ENCODE data around the gene TRAF2.

DNA sequence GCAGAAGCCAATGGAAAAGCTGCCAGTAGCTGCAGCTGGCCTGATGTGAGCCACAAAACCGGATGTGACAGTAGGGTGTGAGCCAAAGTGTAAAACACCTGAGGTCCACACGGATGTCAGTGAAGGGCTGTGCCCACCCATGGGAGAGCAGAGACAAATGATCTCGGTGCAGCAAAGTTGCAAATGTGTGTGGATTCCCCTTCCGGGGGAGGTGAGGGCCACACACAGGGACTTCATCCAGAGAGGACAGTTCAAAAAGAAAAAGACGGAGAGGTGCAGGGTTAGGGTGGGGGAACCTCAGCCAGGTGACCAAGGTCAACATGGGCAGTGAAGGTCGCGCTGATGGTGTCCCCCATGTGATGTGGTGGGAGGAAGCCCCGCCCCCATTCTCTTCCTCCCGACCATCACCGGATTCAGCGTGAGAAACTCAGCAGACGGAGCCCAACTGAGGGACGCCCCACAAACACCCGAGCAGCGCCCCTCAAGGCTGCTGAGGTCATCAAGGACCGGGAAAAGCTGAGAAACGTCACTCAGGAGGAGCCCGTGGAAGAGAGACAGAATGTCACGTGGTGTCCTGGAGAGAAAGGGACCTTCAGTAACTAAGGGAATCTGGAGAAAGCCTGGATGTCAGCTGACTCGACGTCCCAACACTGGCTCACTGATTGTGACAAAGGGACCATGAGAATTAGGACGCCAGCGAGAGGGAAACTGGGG lies 79.6 kb downstream of the TRAF2 start:
- TF ChIP-seq, protein P1, sequence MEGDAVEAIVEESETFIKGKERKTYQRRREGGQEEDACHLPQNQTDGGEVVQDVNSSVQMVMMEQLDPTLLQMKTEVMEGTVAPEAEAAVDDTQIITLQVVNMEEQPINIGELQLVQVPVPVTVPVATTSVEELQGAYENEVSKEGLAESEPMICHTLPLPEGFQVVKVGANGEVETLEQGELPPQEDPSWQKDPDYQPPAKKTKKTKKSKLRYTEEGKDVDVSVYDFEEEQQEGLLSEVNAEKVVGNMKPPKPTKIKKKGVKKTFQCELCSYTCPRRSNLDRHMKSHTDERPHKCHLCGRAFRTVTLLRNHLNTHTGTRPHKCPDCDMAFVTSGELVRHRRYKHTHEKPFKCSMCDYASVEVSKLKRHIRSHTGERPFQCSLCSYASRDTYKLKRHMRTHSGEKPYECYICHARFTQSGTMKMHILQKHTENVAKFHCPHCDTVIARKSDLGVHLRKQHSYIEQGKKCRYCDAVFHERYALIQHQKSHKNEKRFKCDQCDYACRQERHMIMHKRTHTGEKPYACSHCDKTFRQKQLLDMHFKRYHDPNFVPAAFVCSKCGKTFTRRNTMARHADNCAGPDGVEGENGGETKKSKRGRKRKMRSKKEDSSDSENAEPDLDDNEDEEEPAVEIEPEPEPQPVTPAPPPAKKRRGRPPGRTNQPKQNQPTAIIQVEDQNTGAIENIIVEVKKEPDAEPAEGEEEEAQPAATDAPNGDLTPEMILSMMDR (IDR thresholded peaks at IDR 0.05), result no peak
- no peak for TF ChIP-seq POLR2A (IDR thresholded peaks at IDR 0.05)
